HG03558 (cell line): Measurements from ENCODE around the gene TEX52.

Source experiments
- ATAC-seq: cut with Tn5 transposase; IDR thresholded peaks from one replicate; pipeline ENCODE4 v1.9.1; 2021; ENCODE audit warnings: moderate number of reproducible peaks; ENCODE audit not compliant: unreplicated experiment; ENCODE audit errors: extremely low read depth

Gene TEX52

DNA sequence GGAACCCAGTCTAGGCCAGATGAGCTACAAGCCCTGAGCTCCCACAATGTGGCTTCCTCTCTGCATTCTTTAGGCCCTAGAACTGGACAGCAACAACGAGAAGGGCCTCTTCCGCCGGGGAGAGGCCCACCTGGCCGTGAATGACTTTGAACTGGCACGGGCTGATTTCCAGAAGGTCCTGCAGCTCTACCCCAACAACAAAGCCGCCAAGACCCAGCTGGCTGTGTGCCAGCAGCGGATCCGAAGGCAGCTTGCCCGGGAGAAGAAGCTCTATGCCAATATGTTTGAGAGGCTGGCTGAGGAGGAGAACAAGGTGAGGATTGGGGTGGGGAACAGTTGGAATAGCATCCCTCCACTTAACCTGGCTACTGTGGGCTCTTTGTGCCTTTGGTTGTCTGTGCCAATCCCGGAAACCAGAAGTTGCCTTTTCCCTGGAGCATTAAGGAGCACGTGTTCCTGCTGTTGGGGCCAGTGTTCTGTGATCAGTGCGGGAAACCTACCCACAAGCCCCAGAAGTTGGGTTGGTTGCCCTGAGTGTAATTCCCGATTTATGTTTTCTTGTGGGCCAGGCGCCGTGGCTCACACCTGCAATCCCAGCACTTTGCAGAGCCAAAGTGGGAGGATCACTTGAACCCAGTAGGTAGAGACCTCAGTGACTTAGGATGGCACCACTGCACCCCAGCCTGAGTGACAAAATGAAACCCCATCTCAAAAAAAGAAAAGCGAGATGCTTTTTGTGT is 55.6 kb downstream of the TEX52 start:
- ATAC-seq: no peak

DNA sequence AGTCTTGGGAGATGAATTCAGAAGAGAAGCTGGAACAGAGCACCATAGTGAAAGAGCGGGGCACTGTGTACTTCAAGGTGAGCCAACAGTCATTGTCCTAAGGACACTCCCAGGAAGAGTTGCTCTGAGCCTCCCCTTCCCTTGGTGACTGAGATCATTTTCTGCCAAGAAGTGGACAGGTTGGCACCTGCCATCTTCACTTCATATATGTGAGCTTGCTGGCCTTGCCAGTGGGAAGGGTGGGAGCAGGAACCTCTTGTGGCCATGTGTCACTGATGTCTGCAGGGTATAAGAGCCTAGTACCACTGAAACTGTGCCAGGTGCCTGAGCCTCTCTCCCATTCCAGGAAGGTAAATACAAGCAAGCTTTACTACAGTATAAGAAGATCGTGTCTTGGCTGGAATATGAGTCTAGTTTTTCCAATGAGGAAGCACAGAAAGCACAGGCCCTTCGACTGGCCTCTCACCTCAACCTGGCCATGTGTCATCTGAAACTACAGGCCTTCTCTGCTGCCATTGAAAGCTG is 56.7 kb downstream of the TEX52 start:
- no peak for ATAC-seq
